ENCODE results near the gene TBX2.

The TBX2 gene

DNA sequence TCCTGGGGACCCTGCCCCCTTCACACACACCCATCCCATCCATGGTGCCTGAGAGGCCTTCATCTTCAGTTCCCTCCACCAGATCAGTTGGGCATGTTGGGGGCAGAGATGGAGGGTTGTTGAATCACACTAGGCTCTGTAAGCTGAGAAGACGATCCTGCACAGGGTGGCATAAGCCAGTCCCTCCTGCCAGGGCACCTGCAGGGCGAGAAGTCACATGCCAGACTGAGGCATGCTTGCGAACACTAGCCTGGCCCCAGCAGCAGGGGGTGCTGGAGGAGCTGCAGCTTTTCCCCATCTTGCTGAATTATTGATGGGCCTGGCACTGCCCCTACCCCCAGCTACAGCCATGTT, 6.1 kb upstream of the TBX2 start:
- no peak overlapping the region for H3K27ac ChIP-seq
- TF ChIP-seq CTCF (conservative IDR thresholded peaks at IDR 0.05) = no peak; the same call in 1 of the 2 replicates

GRCh38 chr17:61393904-61394629, 5.6 kb upstream of the TBX2 start:
- no peak for TF ChIP-seq CTCF (conservative IDR thresholded peaks at IDR 0.05)
- no peak overlapping the region for H3K27ac ChIP-seq

GRCh38 chr17:61394630-61395408, 4.8 kb upstream of the TBX2 start:
- TF ChIP-seq CTCF (conservative IDR thresholded peaks at IDR 0.05) = no peak
- no peak overlapping the region for H3K27ac ChIP-seq

DNA sequence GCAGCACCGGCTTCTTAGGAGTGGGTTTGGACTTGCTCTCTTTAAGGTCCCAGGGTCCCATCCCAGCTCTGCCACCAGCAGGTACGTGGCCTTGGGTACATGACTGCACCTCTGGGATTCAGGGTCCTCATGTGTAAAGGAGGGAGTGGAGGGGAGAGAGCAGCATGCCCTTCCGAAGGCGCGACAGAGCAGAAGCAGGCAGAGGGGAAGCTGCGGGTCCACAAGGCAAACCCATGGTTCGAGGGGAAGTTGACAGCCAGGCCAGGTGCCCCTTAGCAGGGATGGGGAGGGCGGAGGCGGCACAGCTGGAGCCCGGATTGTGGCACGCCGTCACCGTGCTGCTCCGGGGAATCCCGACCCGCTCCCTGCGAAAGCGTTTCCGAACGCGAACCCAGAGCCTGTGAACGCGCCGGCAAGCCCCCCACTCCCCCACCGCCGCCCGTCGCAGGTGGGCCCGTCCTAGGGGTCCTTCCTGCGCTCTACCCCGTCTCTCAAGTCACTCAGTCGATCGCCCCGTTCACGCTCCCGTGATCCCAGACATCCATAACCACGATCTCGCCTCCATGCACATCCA, 4.1 kb upstream of the TBX2 start:
- no peak for TF ChIP-seq CTCF (conservative IDR thresholded peaks at IDR 0.05)
- no peak overlapping the region for H3K27ac ChIP-seq

DNA sequence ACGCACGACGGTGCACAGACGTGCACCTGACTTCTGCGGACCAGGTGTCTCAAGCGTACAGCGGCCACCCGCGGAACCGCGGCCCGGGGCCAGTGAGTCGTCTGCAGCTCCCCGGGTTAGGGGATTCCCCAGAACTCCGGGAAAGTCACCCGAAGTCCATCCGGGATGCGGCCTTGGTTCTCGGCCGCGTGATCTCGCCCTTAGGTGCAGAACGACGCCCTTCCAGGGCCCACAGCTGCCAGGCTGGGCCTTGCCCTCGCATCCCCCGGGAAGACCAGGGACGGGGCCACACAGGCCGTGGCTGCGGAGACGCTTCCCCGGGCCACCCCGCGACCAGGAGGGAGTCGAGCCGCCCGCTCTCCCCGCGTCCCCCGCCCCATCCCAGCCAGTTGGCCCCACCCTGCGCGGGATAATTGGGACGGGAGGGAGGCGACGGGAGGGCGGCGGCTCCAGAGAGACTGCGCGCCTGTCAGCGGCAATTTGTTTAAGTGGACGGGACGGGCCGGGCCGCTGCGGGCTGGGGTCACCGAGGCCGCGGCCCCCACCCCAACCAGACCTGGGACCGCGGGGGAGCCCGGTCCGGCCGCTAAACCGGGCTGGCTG, 3.6 kb upstream of the TBX2 start:
- TF ChIP-seq CTCF (conservative IDR thresholded peaks at IDR 0.05) = no peak
- no peak overlapping the region for H3K27ac ChIP-seq

DNA sequence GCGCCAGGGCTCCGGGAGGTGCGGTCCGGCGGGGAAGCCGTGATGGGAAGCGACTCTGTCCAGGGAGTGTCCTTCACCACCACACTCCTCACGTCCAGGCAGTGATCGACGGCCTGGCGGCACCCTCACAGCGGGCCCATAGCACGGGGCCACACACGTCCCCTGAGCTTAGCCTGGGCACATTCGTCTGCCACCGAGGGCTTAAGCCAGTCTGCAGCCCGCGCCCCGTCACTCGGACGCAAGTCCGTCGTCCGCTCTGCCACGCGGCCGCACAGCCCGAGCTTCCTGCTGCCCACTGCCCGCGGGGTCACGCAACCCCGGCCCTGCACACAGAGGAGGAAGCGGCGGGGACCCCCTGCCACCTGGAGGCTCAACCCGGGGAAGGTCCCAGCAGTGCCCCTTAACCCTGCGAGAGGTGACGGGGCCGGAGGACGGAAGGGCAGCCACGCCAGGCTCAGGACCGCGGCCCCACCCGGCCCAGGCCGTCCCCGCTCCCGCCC, 3.0 kb upstream of the TBX2 start:
- no peak overlapping the region for H3K27ac ChIP-seq
- no peak for TF ChIP-seq CTCF (conservative IDR thresholded peaks at IDR 0.05)

All from VCaP (cell line).